ENCODE measurements around the gene SLC5A11. TPM values are rescaled to one million over a fixed set of nuclear protein-coding genes. Genes with fewer than 3 reads are reported as not detected.

Gene SLC5A11
- total RNA-seq, 4 donors from 2014 or later, result not detected

GRCh38 chr16:24919536-24919935, 73.8 kb downstream of the SLC5A11 start:
- intact Hi-C loops (cut with DNase I), result no loop called here
- H3K4me1 ChIP-seq, result no peaks in the 10 kb centered on the region
- no peaks in the 10 kb centered on the region for H3K27me3 ChIP-seq
- DNase-seq (ENCODE audit: extremely low spot score), result no peak
- H3K36me3 ChIP-seq, result peaks cover 38 to 74% (median 67%) of the 10 kb centered on the region in 4 donors
- no peak overlapping the region for H3K27ac ChIP-seq (replicated peaks in 1 of 4)
- 93% methylated on average over 8 of the region's 8 CpGs for WGBS
- H3K9me3 ChIP-seq, result no peaks in the 10 kb centered on the region
- no peak overlapping the region for H3K4me3 ChIP-seq
- TF ChIP-seq EP300 (IDR thresholded peaks at IDR 0.05) (no peak), POLR2AphosphoS5 (IDR thresholded peaks at IDR 0.05) (no peak), POLR2A (IDR thresholded peaks at IDR 0.05; ENCODE audit: low read depth) (no peak), CTCF (IDR thresholded peaks at IDR 0.05) (no peak)

- Histone ChIP-seq H3K36me3 (peaks cover 38 to 85% (median 74%) of the 10 kb centered on the region in 4 donors), H3K9me3 (no peaks in the 10 kb centered on the region), H3K4me1 (no peaks in the 10 kb centered on the region), H3K27me3 (no peaks in the 10 kb centered on the region), H3K27ac (replicated peaks in 1 of 4) (no peak overlapping the region), H3K4me3 (no peak overlapping the region)
- no peak for DNase-seq (ENCODE audit: extremely low spot score)
- no peak for TF ChIP-seq POLR2AphosphoS5 (IDR thresholded peaks at IDR 0.05)
- TF ChIP-seq EP300 (IDR thresholded peaks at IDR 0.05), result no peak
- no peak for TF ChIP-seq CTCF (IDR thresholded peaks at IDR 0.05)
- no peak for TF ChIP-seq POLR2A (IDR thresholded peaks at IDR 0.05; ENCODE audit: low read depth)
- intact Hi-C loops (cut with DNase I), result no loop called here
- 97% methylated on average over 3 of the region's 3 CpGs for WGBS
Observed at GRCh38 chr16:24920568-24920967, 74.8 kb downstream of the SLC5A11 start.

- 96% methylated on average over 8 of the region's 8 CpGs for WGBS
- H3K36me3 ChIP-seq, result peaks cover 38 to 89% (median 78%) of the 10 kb centered on the region in 4 donors
- DNase-seq (ENCODE audit: extremely low spot score), result no peak
Observed at GRCh38 chr16:24921229-24921628, 75.5 kb downstream of the SLC5A11 start.

GRCh38 chr16:24925163-24925562, 79.4 kb downstream of the SLC5A11 start:
- no peak overlapping the region for H3K4me3 ChIP-seq
- no peaks in the 10 kb centered on the region for H3K27me3 ChIP-seq
- no peak overlapping the region for H3K27ac ChIP-seq (replicated peaks in 1 of 4)
- intact Hi-C loops (cut with DNase I), result no loop called here
- no peak for DNase-seq (ENCODE audit: extremely low spot score)
- no peaks in the 10 kb centered on the region for H3K9me3 ChIP-seq
- no peaks in the 10 kb centered on the region for H3K4me1 ChIP-seq
- TF ChIP-seq POLR2AphosphoS5 (IDR thresholded peaks at IDR 0.05) (no peak), EP300 (IDR thresholded peaks at IDR 0.05) (no peak), CTCF (IDR thresholded peaks at IDR 0.05) (no peak), POLR2A (IDR thresholded peaks at IDR 0.05; ENCODE audit: low read depth) (no peak)
- peaks cover 46 to 94% (median 67%) of the 10 kb centered on the region in 4 donors for H3K36me3 ChIP-seq
- WGBS, result 96% methylated on average over 2 of the region's 2 CpGs

More at GRCh38 chr16:24921229-24921628, 75.5 kb downstream of the SLC5A11 start:
- Histone ChIP-seq H3K4me3 (no peak overlapping the region), H3K27me3 (no peaks in the 10 kb centered on the region), H3K4me1 (no peaks in the 10 kb centered on the region), H3K9me3 (no peaks in the 10 kb centered on the region), H3K27ac (replicated peaks in 1 of 4) (no peak overlapping the region)
- TF ChIP-seq CTCF (IDR thresholded peaks at IDR 0.05) (no peak), POLR2A (IDR thresholded peaks at IDR 0.05; ENCODE audit: low read depth) (no peak), POLR2AphosphoS5 (IDR thresholded peaks at IDR 0.05) (no peak), EP300 (IDR thresholded peaks at IDR 0.05) (no peak)
- intact Hi-C loops (cut with DNase I), result no loop called here

GRCh38 chr16:24929409-24929808, 83.6 kb downstream of the SLC5A11 start:
- H3K4me3 ChIP-seq, result no peak overlapping the region
- peaks cover 54 to 98% (median 75%) of the 10 kb centered on the region in 4 donors for H3K36me3 ChIP-seq
- intact Hi-C loops (cut with DNase I), result no loop called here
- no peaks in the 10 kb centered on the region for H3K9me3 ChIP-seq
- 81% methylated on average over 5 of the region's 5 CpGs for WGBS
- H3K27me3 ChIP-seq, result no peaks in the 10 kb centered on the region
- DNase-seq (ENCODE audit: extremely low spot score), result no peak
- no peak overlapping the region for H3K27ac ChIP-seq (replicated peaks in 1 of 4)
- no peak for TF ChIP-seq CTCF (IDR thresholded peaks at IDR 0.05)
- TF ChIP-seq POLR2AphosphoS5 (IDR thresholded peaks at IDR 0.05), result no peak
- no peak for TF ChIP-seq EP300 (IDR thresholded peaks at IDR 0.05)
- TF ChIP-seq POLR2A (IDR thresholded peaks at IDR 0.05; ENCODE audit: low read depth), result no peak
- no peaks in the 10 kb centered on the region for H3K4me1 ChIP-seq
